B cell (primary cell): Measurements from ENCODE around the gene RBM6.

Experiments used
- CTCF ChIP-seq: fragments of 200-600 bp; IDR thresholded peaks from one replicate; pipeline ENCODE4 v1.8.0; 2022; ENCODE audit warnings: antibody characterized with exemption, mild to moderate bottlenecking
- EZH2 ChIP-seq: IDR thresholded peaks from 2 replicates; pipeline ENCODE4 v1.6.1; 2012; ENCODE audit warnings: borderline replicate concordance, low read depth, mild to moderate bottlenecking, moderate library complexity, low read length; ENCODE audit not compliant: insufficient read depth, poor library complexity, severe bottlenecking

- TF ChIP-seq CTCF (no peak), EZH2 (no peak)
Measured at GRCh38 chr3:49902511-49903345, 37.2 kb upstream of the RBM6 start.
